ENCODE data around the gene CLK3.

DNA sequence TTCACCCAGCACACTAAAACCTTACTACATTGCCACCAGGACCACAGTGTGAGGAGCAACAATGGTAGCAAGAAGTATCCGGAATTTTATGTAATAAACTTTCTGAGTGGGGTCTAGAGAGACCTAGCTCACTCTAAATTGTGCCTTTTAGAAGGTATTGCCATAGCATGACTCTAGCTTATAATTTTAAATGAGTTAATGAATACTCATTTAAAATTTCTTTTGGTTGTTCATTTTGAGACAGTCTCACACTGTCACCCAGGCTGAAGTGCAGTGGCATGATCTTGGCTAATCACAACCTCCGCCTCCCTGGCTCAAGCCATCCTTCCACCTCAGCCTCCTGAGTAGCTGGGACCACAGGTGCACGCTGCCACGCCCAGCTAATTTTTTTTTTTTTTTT is 54.0 kb downstream of the CLK3 start:
- TF ChIP-seq CTCF (conservative IDR thresholded peaks at IDR 0.05 in 1 of 2, IDR thresholded peaks at IDR 0.05 in 1 of 2; ENCODE audit: low read depth in 1 of 2, low read length in 2 of 2) (no peak), EZH2 (IDR thresholded peaks at IDR 0.05; ENCODE audit: low read length, missing control alignments) (no peak)
